ENCODE data around the gene NXPE1. TPM values are rescaled to one million over a fixed set of nuclear protein-coding genes. Genes with fewer than 3 reads are reported as not detected.
"Not testable (repeated sequence)": the region's sequence is repeated elsewhere in the genome, so short reads cannot be mapped to it uniquely, and the experiment has no call there.

The NXPE1 gene
- total RNA-seq, 1 experiment from 2014 or later, result not detected

- TF ChIP-seq, protein P1, sequence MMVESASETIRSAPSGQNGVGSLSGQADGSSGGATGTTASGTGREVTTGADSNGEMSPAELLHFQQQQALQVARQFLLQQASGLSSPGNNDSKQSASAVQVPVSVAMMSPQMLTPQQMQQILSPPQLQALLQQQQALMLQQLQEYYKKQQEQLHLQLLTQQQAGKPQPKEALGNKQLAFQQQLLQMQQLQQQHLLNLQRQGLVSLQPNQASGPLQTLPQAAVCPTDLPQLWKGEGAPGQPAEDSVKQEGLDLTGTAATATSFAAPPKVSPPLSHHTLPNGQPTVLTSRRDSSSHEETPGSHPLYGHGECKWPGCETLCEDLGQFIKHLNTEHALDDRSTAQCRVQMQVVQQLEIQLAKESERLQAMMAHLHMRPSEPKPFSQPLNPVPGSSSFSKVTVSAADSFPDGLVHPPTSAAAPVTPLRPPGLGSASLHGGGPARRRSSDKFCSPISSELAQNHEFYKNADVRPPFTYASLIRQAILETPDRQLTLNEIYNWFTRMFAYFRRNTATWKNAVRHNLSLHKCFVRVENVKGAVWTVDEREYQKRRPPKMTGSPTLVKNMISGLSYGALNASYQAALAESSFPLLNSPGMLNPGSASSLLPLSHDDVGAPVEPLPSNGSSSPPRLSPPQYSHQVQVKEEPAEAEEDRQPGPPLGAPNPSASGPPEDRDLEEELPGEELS (CRISPR knock-in tag; IDR thresholded peaks at IDR 0.05), result no peak
- TF ChIP-seq ZNF219 (CRISPR knock-in tag; IDR thresholded peaks at IDR 0.05; ENCODE audit: borderline replicate concordance) (no peak), SMAD4 (CRISPR knock-in tag; IDR thresholded peaks at IDR 0.05) (no peak)
Observed at GRCh38 chr11:114604886-114605285, 45.2 kb upstream of the NXPE1 start (continued).

GRCh38 chr11:114604179-114604813 lies 44.6 kb upstream of the NXPE1 start:
- no peak overlapping the region for H3K27ac Mint-ChIP-seq
- H3K4me1 Mint-ChIP-seq, result no peaks in the 10 kb centered on the region
- peaks cover 60% of the 10 kb centered on the region for H3K9me3 Mint-ChIP-seq
- no peaks in the 10 kb centered on the region for H3K27me3 Mint-ChIP-seq (ENCODE audit: low read depth)
- DNase-seq (ENCODE audit: low spot score) (no peak), ATAC-seq (no peak)
- CTCF ChIA-PET, result no interaction called here
- no peak overlapping the region for H3K4me3 Mint-ChIP-seq
- POLR2A ChIA-PET, result no interaction called here
- peaks cover 14% of the 10 kb centered on the region for H3K36me3 Mint-ChIP-seq
- no peak for TF ChIP-seq CBFB (CRISPR knock-in tag; IDR thresholded peaks at IDR 0.05; ENCODE audit: low read depth)
- TF ChIP-seq, protein P2, sequence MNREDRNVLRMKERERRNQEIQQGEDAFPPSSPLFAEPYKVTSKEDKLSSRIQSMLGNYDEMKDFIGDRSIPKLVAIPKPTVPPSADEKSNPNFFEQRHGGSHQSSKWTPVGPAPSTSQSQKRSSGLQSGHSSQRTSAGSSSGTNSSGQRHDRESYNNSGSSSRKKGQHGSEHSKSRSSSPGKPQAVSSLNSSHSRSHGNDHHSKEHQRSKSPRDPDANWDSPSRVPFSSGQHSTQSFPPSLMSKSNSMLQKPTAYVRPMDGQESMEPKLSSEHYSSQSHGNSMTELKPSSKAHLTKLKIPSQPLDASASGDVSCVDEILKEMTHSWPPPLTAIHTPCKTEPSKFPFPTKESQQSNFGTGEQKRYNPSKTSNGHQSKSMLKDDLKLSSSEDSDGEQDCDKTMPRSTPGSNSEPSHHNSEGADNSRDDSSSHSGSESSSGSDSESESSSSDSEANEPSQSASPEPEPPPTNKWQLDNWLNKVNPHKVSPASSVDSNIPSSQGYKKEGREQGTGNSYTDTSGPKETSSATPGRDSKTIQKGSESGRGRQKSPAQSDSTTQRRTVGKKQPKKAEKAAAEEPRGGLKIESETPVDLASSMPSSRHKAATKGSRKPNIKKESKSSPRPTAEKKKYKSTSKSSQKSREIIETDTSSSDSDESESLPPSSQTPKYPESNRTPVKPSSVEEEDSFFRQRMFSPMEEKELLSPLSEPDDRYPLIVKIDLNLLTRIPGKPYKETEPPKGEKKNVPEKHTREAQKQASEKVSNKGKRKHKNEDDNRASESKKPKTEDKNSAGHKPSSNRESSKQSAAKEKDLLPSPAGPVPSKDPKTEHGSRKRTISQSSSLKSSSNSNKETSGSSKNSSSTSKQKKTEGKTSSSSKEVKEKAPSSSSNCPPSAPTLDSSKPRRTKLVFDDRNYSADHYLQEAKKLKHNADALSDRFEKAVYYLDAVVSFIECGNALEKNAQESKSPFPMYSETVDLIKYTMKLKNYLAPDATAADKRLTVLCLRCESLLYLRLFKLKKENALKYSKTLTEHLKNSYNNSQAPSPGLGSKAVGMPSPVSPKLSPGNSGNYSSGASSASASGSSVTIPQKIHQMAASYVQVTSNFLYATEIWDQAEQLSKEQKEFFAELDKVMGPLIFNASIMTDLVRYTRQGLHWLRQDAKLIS (CRISPR knock-in tag; IDR thresholded peaks at IDR 0.05; ENCODE audit: borderline replicate concordance), result no peak
- no peak for TF ChIP-seq TEAD1 (CRISPR knock-in tag; IDR thresholded peaks at IDR 0.05)
- TF ChIP-seq, protein P3, sequence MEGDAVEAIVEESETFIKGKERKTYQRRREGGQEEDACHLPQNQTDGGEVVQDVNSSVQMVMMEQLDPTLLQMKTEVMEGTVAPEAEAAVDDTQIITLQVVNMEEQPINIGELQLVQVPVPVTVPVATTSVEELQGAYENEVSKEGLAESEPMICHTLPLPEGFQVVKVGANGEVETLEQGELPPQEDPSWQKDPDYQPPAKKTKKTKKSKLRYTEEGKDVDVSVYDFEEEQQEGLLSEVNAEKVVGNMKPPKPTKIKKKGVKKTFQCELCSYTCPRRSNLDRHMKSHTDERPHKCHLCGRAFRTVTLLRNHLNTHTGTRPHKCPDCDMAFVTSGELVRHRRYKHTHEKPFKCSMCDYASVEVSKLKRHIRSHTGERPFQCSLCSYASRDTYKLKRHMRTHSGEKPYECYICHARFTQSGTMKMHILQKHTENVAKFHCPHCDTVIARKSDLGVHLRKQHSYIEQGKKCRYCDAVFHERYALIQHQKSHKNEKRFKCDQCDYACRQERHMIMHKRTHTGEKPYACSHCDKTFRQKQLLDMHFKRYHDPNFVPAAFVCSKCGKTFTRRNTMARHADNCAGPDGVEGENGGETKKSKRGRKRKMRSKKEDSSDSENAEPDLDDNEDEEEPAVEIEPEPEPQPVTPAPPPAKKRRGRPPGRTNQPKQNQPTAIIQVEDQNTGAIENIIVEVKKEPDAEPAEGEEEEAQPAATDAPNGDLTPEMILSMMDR (IDR thresholded peaks at IDR 0.05), result no peak
- TF ChIP-seq PRDM15 (CRISPR knock-in tag; IDR thresholded peaks at IDR 0.05), result no peak
- TF ChIP-seq, protein P4, sequence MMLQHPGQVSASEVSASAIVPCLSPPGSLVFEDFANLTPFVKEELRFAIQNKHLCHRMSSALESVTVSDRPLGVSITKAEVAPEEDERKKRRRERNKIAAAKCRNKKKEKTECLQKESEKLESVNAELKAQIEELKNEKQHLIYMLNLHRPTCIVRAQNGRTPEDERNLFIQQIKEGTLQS (CRISPR knock-in tag; conservative IDR thresholded peaks at IDR 0.05), result no peak
- no peak for TF ChIP-seq ZNF138 (CRISPR knock-in tag; conservative IDR thresholded peaks at IDR 0.05)

DNA sequence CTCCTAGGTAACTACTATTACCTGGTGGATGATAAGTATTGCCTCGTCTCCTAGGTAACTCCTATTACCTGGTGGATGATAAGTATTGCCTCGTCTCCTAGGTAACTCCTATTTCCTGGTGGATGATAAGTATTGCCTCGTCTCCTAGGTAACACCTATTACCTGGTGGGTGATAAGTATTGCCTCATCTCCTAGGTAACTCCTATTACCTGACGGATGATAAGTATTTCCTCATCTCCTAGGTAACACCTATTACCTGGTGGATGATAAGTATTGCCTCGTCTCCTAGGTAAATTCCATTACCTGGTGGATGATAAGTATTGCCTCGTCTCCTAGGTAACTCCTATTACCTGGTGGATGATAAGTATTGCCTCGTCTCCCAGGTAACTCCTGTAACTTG lies 43.5 kb upstream of the NXPE1 start:
- POLR2A ChIA-PET; H3K27ac Mint-ChIP-seq; H3K27me3 Mint-ChIP-seq (ENCODE audit: low read depth); H3K4me1 Mint-ChIP-seq; DNase-seq (ENCODE audit: low spot score); CTCF ChIA-PET; H3K4me3 Mint-ChIP-seq; ATAC-seq: not testable (repeated sequence)
- Mint-ChIP-seq H3K9me3 (peaks cover 54% of the 10 kb centered on the region), H3K36me3 (peaks cover 12% of the 10 kb centered on the region)
